SK-N-SH treated with all-trans-retinoic acid at 6 μM for 48 hours (cell line): ENCODE results near the gene ZNF155.
A peak's percentile ranks its signal among the peaks of the same experiment; 100 is the strongest.
"Not testable (repeated sequence)": the region's sequence is repeated elsewhere in the genome, so short reads cannot be mapped to it uniquely, and the experiment has no call there.

Experiments used
- ATAC-seq: fragments of 200-7000 bp; cut with Tn5 transposase; 3 replicates; pipeline ENCODE4 v1.9.1; 2020; ENCODE audit warnings: mild to moderate bottlenecking, moderate library complexity
- ARNTL ChIP-seq: fragments of 450-650 bp; formaldehyde crosslinking; IDR thresholded peaks from 2 replicates; pipeline ENCODE4 v1.5.0; 2020; ENCODE audit warnings: low read depth, mild to moderate bottlenecking, moderate library complexity, borderline replicate concordance
- BACH2 ChIP-seq: fragments of 250-450 bp; sonication (Bioruptor Pico); IDR thresholded peaks from 2 replicates; pipeline ENCODE4 v1.9.0; 2021; ENCODE audit warnings: mild to moderate bottlenecking, borderline replicate concordance
- CREB5 ChIP-seq: fragments of 250-450 bp; sonication (Bioruptor Pico); IDR thresholded peaks from 2 replicates; pipeline ENCODE4 v1.5.1; 2020; ENCODE audit warnings: low read depth, mild to moderate bottlenecking, moderate library complexity
- CSDC2 ChIP-seq: fragments of 250-450 bp; sonication (Bioruptor Pico); IDR thresholded peaks from 2 replicates; pipeline ENCODE4 v1.5.0; 2020; ENCODE audit warnings: mild to moderate bottlenecking, moderate library complexity
- CSRNP3 ChIP-seq: fragments of 250-450 bp; sonication (Bioruptor Pico); IDR thresholded peaks from 2 replicates; pipeline ENCODE4 v1.5.1; 2021; ENCODE audit warnings: mild to moderate bottlenecking, moderate library complexity
- ESRRG ChIP-seq: fragments of 250-450 bp; sonication (Bioruptor Pico); IDR thresholded peaks from 2 replicates; pipeline ENCODE4 v1.6.1; 2021; ENCODE audit warnings: mild to moderate bottlenecking
- GLIS3 ChIP-seq: fragments of 250-450 bp; sonication (Bioruptor Pico); IDR thresholded peaks from 2 replicates; pipeline ENCODE4 v1.5.0; 2020; ENCODE audit warnings: mild to moderate bottlenecking, moderate library complexity
- ISL1 ChIP-seq: fragments of 250-450 bp; sonication (Bioruptor Pico); IDR thresholded peaks from 2 replicates; pipeline ENCODE4 v2.1.2; 2022; ENCODE audit warnings: mild to moderate bottlenecking, moderate library complexity
- OSR1 ChIP-seq: fragments of 250-450 bp; sonication (Bioruptor Pico); IDR thresholded peaks from 2 replicates; pipeline ENCODE4 v1.8.0; 2022; ENCODE audit warnings: moderate library complexity, mild to moderate bottlenecking, inconsistent platforms
- PATZ1 ChIP-seq: fragments of 250-450 bp; sonication (Bioruptor Pico); IDR thresholded peaks from 2 replicates; pipeline ENCODE4 v1.8.0; 2020; ENCODE audit warnings: mild to moderate bottlenecking, moderate library complexity, borderline replicate concordance
- POU6F1 ChIP-seq: fragments of 250-450 bp; sonication (Bioruptor Pico); IDR thresholded peaks from 2 replicates; pipeline ENCODE4 v1.8.0; 2021; ENCODE audit warnings: low read depth, mild to moderate bottlenecking, moderate library complexity, borderline replicate concordance
- PPARA ChIP-seq: fragments of 250-450 bp; sonication (Bioruptor Pico); IDR thresholded peaks from 2 replicates; pipeline ENCODE4 v1.5.0; 2020; ENCODE audit warnings: mild to moderate bottlenecking, borderline replicate concordance
- RARB ChIP-seq: fragments of 250-450 bp; sonication (Bioruptor Pico); IDR thresholded peaks from 2 replicates; pipeline ENCODE4 v1.8.0; 2021; ENCODE audit warnings: mild to moderate bottlenecking, moderate library complexity
- SNAI2 ChIP-seq: fragments of 250-450 bp; sonication (Bioruptor Pico); IDR thresholded peaks from 2 replicates; pipeline ENCODE4 v1.5.0; 2020; ENCODE audit warnings: mild to moderate bottlenecking, moderate library complexity
- TCF4 ChIP-seq: fragments of 250-450 bp; sonication (Bioruptor Pico); IDR thresholded peaks from 2 replicates; pipeline ENCODE4 v1.8.0; 2021; ENCODE audit warnings: mild to moderate bottlenecking, moderate library complexity, borderline replicate concordance
- TOX ChIP-seq: fragments of 250-450 bp; sonication (Bioruptor Pico); IDR thresholded peaks from 2 replicates; pipeline ENCODE4 v1.8.0; 2021; ENCODE audit warnings: mild to moderate bottlenecking, moderate library complexity, borderline replicate concordance
- ZC3H10 ChIP-seq: fragments of 250-450 bp; sonication (Bioruptor Pico); IDR thresholded peaks from 2 replicates; pipeline ENCODE4 v1.5.1; 2021; ENCODE audit warnings: mild to moderate bottlenecking, moderate library complexity
- ZFP3 ChIP-seq: fragments of 250-450 bp; sonication (Bioruptor Pico); IDR thresholded peaks from 2 replicates; pipeline ENCODE4 v1.5.0; 2020; ENCODE audit warnings: mild to moderate bottlenecking, moderate library complexity
- ZFP30 ChIP-seq: fragments of 450-650 bp; formaldehyde crosslinking; IDR thresholded peaks from 2 replicates; pipeline ENCODE4 v1.5.0; 2022; ENCODE audit warnings: mild to moderate bottlenecking, moderate library complexity
- ZNF565 ChIP-seq: fragments of 450-650 bp; formaldehyde crosslinking; conservative IDR thresholded peaks from 2 replicates; pipeline ENCODE4 v1.5.0; 2020; ENCODE audit warnings: low read depth, mild to moderate bottlenecking, moderate library complexity
- ZNF8 ChIP-seq: fragments of 450-650 bp; formaldehyde crosslinking; IDR thresholded peaks from 2 replicates; pipeline ENCODE4 v1.5.0; 2020; ENCODE audit warnings: mild to moderate bottlenecking, moderate library complexity

Gene ZNF155

GRCh38 chr19:43940719-43941118 is 43.3 kb upstream of the ZNF155 start:
- no peak for ATAC-seq
- no peak for TF ChIP-seq CSDC2
- TF ChIP-seq, all 23 proteins: peak for 0

GRCh38 chr19:43941209-43941608 is 42.8 kb upstream of the ZNF155 start:
- TF ChIP-seq ZFP30 (CRISPR knock-in tag) (no peak), TCF4 (CRISPR knock-in tag) (no peak), ZNF8 (CRISPR knock-in tag) (no peak), SNAI2 (no peak), ARNTL (CRISPR knock-in tag) (no peak), TOX (CRISPR knock-in tag) (no peak), CREB5 (CRISPR knock-in tag) (no peak), ZNF565 (CRISPR knock-in tag) (no peak), GLIS3 (CRISPR knock-in tag) (no peak), ZC3H10 (CRISPR knock-in tag) (no peak), CSRNP3 (no peak), BACH2 (CRISPR knock-in tag) (no peak), OSR1 (CRISPR knock-in tag) (no peak), ZFP3 (CRISPR knock-in tag) (no peak), RARB (CRISPR knock-in tag) (no peak), POU6F1 (CRISPR knock-in tag) (no peak), ISL1 (CRISPR knock-in tag) (no peak), ESRRG (CRISPR knock-in tag) (no peak), CSDC2 (no peak), PPARA (CRISPR knock-in tag) (no peak)
- no peak for ATAC-seq

- ATAC-seq = not testable (repeated sequence)
Measured at GRCh38 chr19:43947412-43947811, 36.6 kb upstream of the ZNF155 start.

- not testable (repeated sequence) for ATAC-seq
Measured at GRCh38 chr19:43949803-43950202, 34.2 kb upstream of the ZNF155 start.

GRCh38 chr19:43950834-43951645 is 32.9 kb upstream of the ZNF155 start, which contains the start of gene ZNF221:
Gene ZNF221, plus strand, starts transcription at chr19:43951228. Its CDS starts 11,499 bp downstream, at chr19:43962727.
- peak; percentile 100 for ATAC-seq
- no peak for TF ChIP-seq CSRNP3

GRCh38 chr19:43956827-43957226 is 27.2 kb upstream of the ZNF155 start:
- no peak for ATAC-seq
- no peak for TF ChIP-seq PPARA (CRISPR knock-in tag)
- no peak for TF ChIP-seq RARB (CRISPR knock-in tag)
- TF ChIP-seq ZNF565 (CRISPR knock-in tag) = no peak
- TF ChIP-seq BACH2 (CRISPR knock-in tag) = no peak
- no peak for TF ChIP-seq ZFP30 (CRISPR knock-in tag)
- TF ChIP-seq TOX (CRISPR knock-in tag) = no peak
- no peak for TF ChIP-seq PATZ1
- TF ChIP-seq GLIS3 (CRISPR knock-in tag) = no peak
